Tibial nerve (tissue), 4 donors: ENCODE data around the gene TMEM50A. TPM values are rescaled to one million over a fixed set of nuclear protein-coding genes. Genes with fewer than 3 reads are reported as not detected.
"Not testable (repeated sequence)": the region's sequence is repeated elsewhere in the genome, so short reads cannot be mapped to it uniquely, and the experiment has no call there.

ENCODE experiments used
- DNase-seq, 2 donors: peaks; one replicate each; pipeline ENCODE4 v3.0.0-alpha.2; 2019; ENCODE audit warnings: low spot score in 2 of 2
- H3K27ac ChIP-seq, 4 donors: fragments of 200-600 bp; sonication (generic) in 3 of 4; one replicate each; pipeline ENCODE4 v1.5.1; 2017 to 2019; ENCODE audit warnings: mild to moderate bottlenecking in 1 of 4
- H3K27me3 ChIP-seq, 2 donors: fragments of 200-600 bp; sonication (generic) in 1 of 2; one replicate each; pipeline versions ENCODE4 v1.5.1 to v1.6.0; 2017 to 2019
- H3K36me3 ChIP-seq, 3 donors: fragments of 200-600 bp; sonication (generic); one replicate each; pipeline ENCODE4 v1.5.1; 2018 to 2019
- H3K4me1 ChIP-seq, 4 donors: fragments of 200-600 bp; sonication (generic) in 3 of 4; one replicate each; pipeline ENCODE4 v1.5.1; 2017 to 2019
- H3K4me3 ChIP-seq, 4 donors: fragments of 200-600 bp; sonication (generic) in 3 of 4; one replicate each; pipeline ENCODE4 v1.5.1; 2017 to 2019; ENCODE audit warnings: mild to moderate bottlenecking in 1 of 4, moderate library complexity in 1 of 4
- H3K9me3 ChIP-seq, 4 donors: fragments of 200-600 bp; sonication (generic) in 3 of 4; one replicate each; pipeline ENCODE4 v1.5.1; 2017 to 2019
- EP300 ChIP-seq, 2 donors: sonication (generic); formaldehyde crosslinking; IDR thresholded peaks; one replicate each; pipeline ENCODE4 v1.6.1; 2017; ENCODE audit warnings: antibody characterized with exemption in 2 of 2, mild to moderate bottlenecking in 1 of 2
- POLR2A ChIP-seq, 2 donors: fragments of 450-650 bp; IDR thresholded peaks; one replicate each; pipeline ENCODE4 v1.6.1; 2017; ENCODE audit warnings: antibody characterized with exemption in 2 of 2, mild to moderate bottlenecking in 2 of 2, moderate library complexity in 2 of 2
- WGBS, 2 donors: methylation state at CpG; one replicate each; pipeline ENCODE4 v1.1.5; 2018; 5-methylcytosine and 5-hydroxymethylcytosine counted together
- total RNA-seq, 4 donors: library from RNA; depleted of rRNA; stranded (reverse); fragments of >200 nt; gene quantifications; one replicate each; pipeline ENCODE4 v1.1.0, GENCODE V29; 2016
- TF ChIP-seq, protein P1 (sequence below), 5 experiments: fragments of 200-600 bp in 3 of 5; fragments of 450-650 bp in 2 of 5; sonication (generic) in 3 of 5; IDR thresholded peaks; one replicate each; pipeline ENCODE4 v1.5.1; 2016 to 2019; ENCODE audit warnings: antibody characterized with exemption in 5 of 5, mild to moderate bottlenecking in 3 of 5, moderate library complexity in 2 of 5

The TMEM50A gene
- total RNA-seq, 4 donors from 2014 or later, result 62.1 to 109 (median 81.5) TPM

GRCh38 chr1:25361901-25362300, 23.8 kb downstream of the TMEM50A start:
- H3K4me3 ChIP-seq, result no peak overlapping the region
- no peaks in the 10 kb centered on the region for H3K9me3 ChIP-seq
- no peak overlapping the region for H3K27ac ChIP-seq
- TF ChIP-seq POLR2A (IDR thresholded peaks at IDR 0.05) (no peak), EP300 (IDR thresholded peaks at IDR 0.05) (no peak)
- TF ChIP-seq, protein P1, sequence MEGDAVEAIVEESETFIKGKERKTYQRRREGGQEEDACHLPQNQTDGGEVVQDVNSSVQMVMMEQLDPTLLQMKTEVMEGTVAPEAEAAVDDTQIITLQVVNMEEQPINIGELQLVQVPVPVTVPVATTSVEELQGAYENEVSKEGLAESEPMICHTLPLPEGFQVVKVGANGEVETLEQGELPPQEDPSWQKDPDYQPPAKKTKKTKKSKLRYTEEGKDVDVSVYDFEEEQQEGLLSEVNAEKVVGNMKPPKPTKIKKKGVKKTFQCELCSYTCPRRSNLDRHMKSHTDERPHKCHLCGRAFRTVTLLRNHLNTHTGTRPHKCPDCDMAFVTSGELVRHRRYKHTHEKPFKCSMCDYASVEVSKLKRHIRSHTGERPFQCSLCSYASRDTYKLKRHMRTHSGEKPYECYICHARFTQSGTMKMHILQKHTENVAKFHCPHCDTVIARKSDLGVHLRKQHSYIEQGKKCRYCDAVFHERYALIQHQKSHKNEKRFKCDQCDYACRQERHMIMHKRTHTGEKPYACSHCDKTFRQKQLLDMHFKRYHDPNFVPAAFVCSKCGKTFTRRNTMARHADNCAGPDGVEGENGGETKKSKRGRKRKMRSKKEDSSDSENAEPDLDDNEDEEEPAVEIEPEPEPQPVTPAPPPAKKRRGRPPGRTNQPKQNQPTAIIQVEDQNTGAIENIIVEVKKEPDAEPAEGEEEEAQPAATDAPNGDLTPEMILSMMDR (IDR thresholded peaks at IDR 0.05), result no peak
- H3K27me3 ChIP-seq, result no peaks in the 10 kb centered on the region
- H3K4me1 ChIP-seq, result no peaks in the 10 kb centered on the region
- peaks cover 0 to 43% (median 3%) of the 10 kb centered on the region in 3 donors for H3K36me3 ChIP-seq
- 63 to 72% methylated on average over 2 of the region's 2 CpGs for WGBS, 2 donors
- no peak for DNase-seq

GRCh38 chr1:25362634-25363559, 24.8 kb downstream of the TMEM50A start:
- no CpG with 5 or more reads among the region's 17 CpGs for WGBS, 2 donors
- not testable (repeated sequence) for DNase-seq, H3K9me3 ChIP-seq, H3K4me1 ChIP-seq, H3K27ac ChIP-seq, H3K4me3 ChIP-seq, H3K27me3 ChIP-seq
- peaks cover 0 to 33% (median 3%) of the 10 kb centered on the region in 3 donors for H3K36me3 ChIP-seq

DNA sequence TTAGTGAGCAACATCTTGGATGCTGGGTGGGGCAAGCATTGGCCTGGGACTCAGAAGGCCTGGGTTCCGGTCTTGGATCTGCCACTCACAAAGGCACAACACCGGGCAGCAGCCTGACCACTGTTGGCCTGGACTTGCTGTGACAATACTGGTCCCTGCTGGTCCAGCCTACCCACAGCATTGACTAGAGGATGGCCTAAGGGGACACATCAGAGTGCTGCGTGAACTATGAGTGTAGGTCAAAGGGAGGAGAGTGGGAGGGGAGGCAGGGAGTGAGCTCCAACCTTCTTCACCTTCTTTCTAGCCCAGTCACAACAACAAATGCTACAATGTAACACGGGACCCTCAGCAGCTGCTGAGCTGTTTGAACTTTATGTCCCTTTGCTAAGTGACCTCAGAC, 31.1 kb downstream of the TMEM50A start:
- Histone ChIP-seq H3K9me3 (no peaks in the 10 kb centered on the region), H3K36me3 (no peaks in the 10 kb centered on the region), H3K27me3 (no peaks in the 10 kb centered on the region), H3K4me3 (no peak overlapping the region), H3K27ac (no peak overlapping the region), H3K4me1 (no peaks in the 10 kb centered on the region)
- TF ChIP-seq, protein P1 (IDR thresholded peaks at IDR 0.05), result no peak
- TF ChIP-seq POLR2A (IDR thresholded peaks at IDR 0.05) (no peak), EP300 (IDR thresholded peaks at IDR 0.05) (no peak)
- 66 to 77% methylated on average over 4 of the region's 4 CpGs for WGBS, 2 donors
- no peak for DNase-seq

DNA sequence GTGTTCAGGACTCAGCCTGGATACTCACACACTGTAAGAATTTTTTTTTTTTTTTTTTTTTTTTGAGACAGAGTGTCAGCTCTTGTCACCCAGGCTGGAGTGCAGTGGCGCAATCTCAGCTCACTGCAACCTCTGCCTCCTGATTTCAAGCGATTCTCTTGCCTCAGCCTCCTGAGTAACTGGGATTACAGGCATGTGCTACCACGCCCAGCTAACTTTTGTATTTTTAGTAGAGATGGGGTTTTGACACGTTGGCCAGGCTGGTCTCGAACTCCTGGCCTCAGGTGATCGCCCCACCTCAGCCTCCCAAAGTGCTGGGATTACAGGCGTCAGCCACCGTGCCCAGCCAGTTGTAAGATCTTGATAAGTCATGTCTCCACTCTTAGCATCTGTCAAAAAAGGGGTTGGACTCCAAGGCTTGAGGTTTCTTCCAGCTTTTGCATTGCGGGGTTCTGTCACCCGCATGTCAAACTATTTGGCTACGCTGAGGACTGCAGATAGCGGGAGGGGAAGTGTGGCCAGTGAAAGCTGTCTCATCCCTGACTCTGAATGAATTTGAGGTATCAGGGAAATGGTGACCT, 31.6 kb downstream of the TMEM50A start:
- H3K36me3 ChIP-seq, DNase-seq, H3K27ac ChIP-seq, H3K4me1 ChIP-seq, H3K4me3 ChIP-seq, H3K27me3 ChIP-seq, H3K9me3 ChIP-seq: not testable (repeated sequence)
- 88 to 95% methylated on average over 12 of the region's 12 CpGs for WGBS, 2 donors

GRCh38 chr1:25371757-25372156, 33.6 kb downstream of the TMEM50A start:
- WGBS, 2 donors, result 60 to 65% methylated on average over 7 of the region's 7 CpGs
- not testable (repeated sequence) for DNase-seq, H3K9me3 ChIP-seq

DNA sequence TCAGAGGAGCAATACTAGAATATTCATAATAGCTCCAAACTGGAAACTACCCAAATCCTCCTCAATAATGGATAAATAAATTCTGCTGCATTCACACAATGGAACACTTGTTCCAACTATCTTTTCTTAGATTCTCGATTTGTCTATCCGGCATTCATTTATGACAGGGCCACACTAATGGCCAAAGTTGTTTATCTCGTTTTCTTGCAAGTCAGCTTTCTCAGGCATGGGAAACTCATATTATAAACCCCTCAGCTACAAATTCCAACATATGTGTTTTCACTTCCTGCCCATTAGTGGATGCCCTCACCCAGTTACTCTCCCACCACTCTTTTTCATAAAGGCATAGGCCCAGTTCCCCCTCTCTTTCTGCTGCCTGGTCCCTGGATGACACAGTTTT, 40.2 kb downstream of the TMEM50A start:
- not testable (repeated sequence) for H3K27me3 ChIP-seq, H3K27ac ChIP-seq, H3K4me1 ChIP-seq, DNase-seq, H3K36me3 ChIP-seq, H3K9me3 ChIP-seq, H3K4me3 ChIP-seq
- 45 to 53% methylated on average over 3 of the region's 3 CpGs for WGBS, 2 donors

More at GRCh38 chr1:25371757-25372156, 33.6 kb downstream of the TMEM50A start:
- H3K4me1 ChIP-seq, H3K27ac ChIP-seq, H3K36me3 ChIP-seq, H3K4me3 ChIP-seq, H3K27me3 ChIP-seq: not testable (repeated sequence)

DNA sequence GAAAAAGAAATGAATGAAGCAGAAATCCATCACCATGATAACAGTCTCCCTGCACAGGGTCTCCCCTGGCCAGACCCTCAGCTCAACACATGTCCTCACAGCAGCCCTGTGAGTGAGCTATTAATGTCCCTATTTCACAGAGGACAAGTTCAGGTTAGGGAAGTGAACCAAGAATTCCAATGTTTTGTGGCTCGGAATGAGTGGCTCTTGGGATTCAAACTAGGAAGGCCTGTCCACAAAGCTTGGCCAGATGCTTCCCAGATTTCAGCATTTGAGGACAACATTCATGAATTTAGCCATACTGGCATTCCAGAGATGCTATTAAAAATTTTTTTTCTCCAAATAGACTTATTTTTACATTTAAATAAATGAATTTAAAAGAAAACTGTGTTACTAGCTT, 44.4 kb downstream of the TMEM50A start:
- H3K36me3 ChIP-seq, H3K27ac ChIP-seq, H3K9me3 ChIP-seq, H3K27me3 ChIP-seq, H3K4me3 ChIP-seq, DNase-seq, H3K4me1 ChIP-seq: not testable (repeated sequence)
- WGBS, 2 donors, result 70 to 72% methylated on average over 1 of the region's 1 CpG

GRCh38 chr1:25383090-25383489, 45.0 kb downstream of the TMEM50A start:
- not testable (repeated sequence) for H3K27me3 ChIP-seq, H3K27ac ChIP-seq, H3K36me3 ChIP-seq, H3K9me3 ChIP-seq, DNase-seq, H3K4me3 ChIP-seq, H3K4me1 ChIP-seq
- WGBS, 2 donors, result 86 to 87% methylated on average over 1 of the region's 1 CpG

- not testable (repeated sequence) for H3K4me1 ChIP-seq, H3K36me3 ChIP-seq, H3K27ac ChIP-seq, DNase-seq, H3K27me3 ChIP-seq, H3K4me3 ChIP-seq, H3K9me3 ChIP-seq
- WGBS, 2 donors, result no CpG with 5 or more reads among the region's 1 CpG
Observed at GRCh38 chr1:25383875-25384274, 45.7 kb downstream of the TMEM50A start.

DNA sequence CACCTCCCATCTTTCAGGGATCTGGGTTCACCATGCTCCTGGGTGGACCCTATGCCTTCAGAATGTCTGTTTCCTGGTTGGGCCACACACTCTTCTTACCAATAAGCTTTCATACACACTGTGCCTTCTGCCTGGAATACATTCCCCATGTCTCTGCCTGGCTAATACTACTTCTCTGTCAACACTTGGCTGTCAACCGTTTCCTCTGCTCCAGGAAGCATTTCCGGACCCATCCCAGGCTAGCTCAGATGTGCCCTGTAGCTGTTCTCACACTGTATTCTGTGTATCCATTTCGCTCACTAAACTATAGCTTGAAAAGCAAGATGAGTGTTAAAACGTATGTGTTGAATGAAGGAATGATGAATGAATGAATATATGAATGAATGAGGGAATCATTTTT, 49.0 kb downstream of the TMEM50A start:
- H3K27ac ChIP-seq, H3K36me3 ChIP-seq, DNase-seq, H3K4me1 ChIP-seq, H3K4me3 ChIP-seq, H3K27me3 ChIP-seq, H3K9me3 ChIP-seq: not testable (repeated sequence)
- WGBS, 2 donors, result 78 to 84% methylated on average over 4 of the region's 4 CpGs

DNA sequence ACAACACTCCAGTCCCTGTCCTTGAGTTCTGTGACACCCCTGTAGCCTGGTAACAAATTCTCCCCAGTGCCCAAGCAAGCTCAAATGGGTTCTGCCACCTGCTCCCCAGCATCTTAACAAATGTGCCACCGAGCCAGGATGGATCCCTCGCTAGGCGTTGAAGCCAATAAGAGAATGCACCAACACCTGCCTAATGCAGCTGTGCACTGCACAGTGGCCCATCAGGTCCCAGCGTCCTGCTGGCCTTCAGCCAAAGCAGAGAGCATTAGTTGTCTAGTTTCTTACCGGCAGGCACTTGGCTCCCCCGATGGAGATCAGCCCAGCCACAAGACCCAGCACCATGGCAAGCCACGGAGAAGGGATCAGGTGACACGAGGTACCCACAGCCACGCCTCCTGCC, 50.6 kb downstream of the TMEM50A start:
- WGBS, 2 donors, result 71 to 78% methylated on average over 6 of the region's 9 CpGs
- not testable (repeated sequence) for DNase-seq, H3K4me3 ChIP-seq, H3K36me3 ChIP-seq, H3K27ac ChIP-seq, H3K4me1 ChIP-seq, H3K27me3 ChIP-seq, H3K9me3 ChIP-seq
